Measurements from ENCODE around the gene SRBD1. TPM values are rescaled to one million over a fixed set of nuclear protein-coding genes. Genes with fewer than 3 reads are reported as not detected.

Gene SRBD1
- total RNA-seq, 1 donor from 2014 or later = 19.3 TPM

- peaks cover 6% of the 10 kb centered on the region for H3K9me3 Mint-ChIP-seq
- peaks cover 25% of the 10 kb centered on the region for H3K36me3 Mint-ChIP-seq
- DNase-seq (ENCODE audit: extremely low spot score, unreplicated experiment) = no peak
- H3K27me3 Mint-ChIP-seq = no peaks in the 10 kb centered on the region
- no peak for TF ChIP-seq CTCF (conservative IDR thresholded peaks at IDR 0.05)
- H3K4me3 Mint-ChIP-seq = no peak overlapping the region
- H3K4me1 Mint-ChIP-seq (ENCODE audit: unreplicated experiment) = peaks cover 9% of the 10 kb centered on the region
- no peak overlapping the region for H3K27ac Mint-ChIP-seq
These were observed 39.1 kb downstream of the SRBD1 start for GRCh38 chr2:45571940-45572339.

- Mint-ChIP-seq H3K9me3 (peaks cover 6% of the 10 kb centered on the region), H3K27ac (no peak overlapping the region), H3K27me3 (no peaks in the 10 kb centered on the region), H3K4me1 (ENCODE audit: unreplicated experiment) (peaks cover 9% of the 10 kb centered on the region), H3K4me3 (no peak overlapping the region), H3K36me3 (peaks cover 24% of the 10 kb centered on the region)
- no peak for DNase-seq (ENCODE audit: extremely low spot score, unreplicated experiment)
- no peak for TF ChIP-seq CTCF (conservative IDR thresholded peaks at IDR 0.05)
These were observed 40.3 kb downstream of the SRBD1 start for GRCh38 chr2:45570671-45571334.

- no peak for DNase-seq (ENCODE audit: extremely low spot score, unreplicated experiment)
- TF ChIP-seq CTCF (conservative IDR thresholded peaks at IDR 0.05) = no peak
- peaks cover 6% of the 10 kb centered on the region for H3K9me3 Mint-ChIP-seq
- H3K27ac Mint-ChIP-seq = no peak overlapping the region
- H3K27me3 Mint-ChIP-seq = no peaks in the 10 kb centered on the region
- H3K4me1 Mint-ChIP-seq (ENCODE audit: unreplicated experiment) = peaks cover 9% of the 10 kb centered on the region
- H3K4me3 Mint-ChIP-seq = no peak overlapping the region
- peaks cover 30% of the 10 kb centered on the region for H3K36me3 Mint-ChIP-seq
These were observed 42.1 kb downstream of the SRBD1 start for GRCh38 chr2:45568935-45569334.

GRCh38 chr2:45567974-45568789 lies 42.9 kb downstream of the SRBD1 start:
- Mint-ChIP-seq H3K27me3 (no peaks in the 10 kb centered on the region), H3K27ac (peak overlapping the region; percentile 1), H3K4me3 (no peak overlapping the region), H3K36me3 (peaks cover 26% of the 10 kb centered on the region), H3K4me1 (ENCODE audit: unreplicated experiment) (peaks cover 9% of the 10 kb centered on the region), H3K9me3 (peaks cover 6% of the 10 kb centered on the region)
- no peak for TF ChIP-seq CTCF (conservative IDR thresholded peaks at IDR 0.05)
- no peak for DNase-seq (ENCODE audit: extremely low spot score, unreplicated experiment)

- Mint-ChIP-seq H3K36me3 (peaks cover 22% of the 10 kb centered on the region), H3K27me3 (no peaks in the 10 kb centered on the region), H3K4me1 (ENCODE audit: unreplicated experiment) (peaks cover 9% of the 10 kb centered on the region), H3K4me3 (no peak overlapping the region), H3K9me3 (peaks cover 6% of the 10 kb centered on the region), H3K27ac (peak overlapping the region; percentile 1)
- TF ChIP-seq CTCF (conservative IDR thresholded peaks at IDR 0.05) = no peak
- DNase-seq (ENCODE audit: extremely low spot score, unreplicated experiment) = no peak
These were observed 43.6 kb downstream of the SRBD1 start for GRCh38 chr2:45567288-45567963.
